Breast epithelium (tissue), 4 donors: ENCODE results near the gene APCDD1. TPM values are rescaled to one million over a fixed set of nuclear protein-coding genes. Genes with fewer than 3 reads are reported as not detected.
A peak's percentile ranks its signal among the peaks of the same experiment; 100 is the strongest.

ENCODE experiments used
- DNase-seq, 2 donors: peaks; one replicate each; pipeline ENCODE4 v3.0.0-alpha.2; 2019; ENCODE audit warnings: low spot score in 2 of 2
- H3K27ac ChIP-seq, 2 donors: fragments of 200-600 bp; sonication (generic) in 1 of 2; one replicate each; pipeline ENCODE4 v1.5.1; 2016 to 2019; ENCODE audit warnings: mild to moderate bottlenecking in 1 of 2
- H3K27me3 ChIP-seq, 2 donors: fragments of 200-600 bp; sonication (generic) in 1 of 2; one replicate each; pipeline versions ENCODE4 v1.5.1 to v1.6.0; 2017 to 2019; ENCODE audit warnings: control low read depth in 1 of 2, mild to moderate bottlenecking in 1 of 2
- H3K36me3 ChIP-seq: fragments of 200-600 bp; one replicate; pipeline ENCODE4 v1.5.1; 2019
- H3K4me1 ChIP-seq, 2 donors: fragments of 200-600 bp; sonication (generic); one replicate each; pipeline ENCODE4 v1.5.1; 2016 to 2019; ENCODE audit warnings: control low read depth in 1 of 2
- H3K4me3 ChIP-seq, 3 donors: fragments of 200-600 bp; sonication (generic); 1 replicate in 2 of 3; 2 replicates in 1 of 3; pipeline ENCODE4 v1.5.1; 2016 to 2019; ENCODE audit warnings: mild to moderate bottlenecking in 3 of 3, moderate library complexity in 2 of 3
- H3K9me3 ChIP-seq, 2 donors: fragments of 200-600 bp; sonication (generic) in 1 of 2; one replicate each; pipeline ENCODE4 v1.5.1; 2016 to 2019; ENCODE audit warnings: control low read depth in 1 of 2
- POLR2A ChIP-seq: fragments of 450-650 bp; IDR thresholded peaks from one replicate; pipeline ENCODE4 v1.6.1; 2016; ENCODE audit warnings: antibody characterized with exemption, mild to moderate bottlenecking, moderate library complexity
- POLR2AphosphoS5 ChIP-seq, 3 donors: sonication (generic); formaldehyde crosslinking; IDR thresholded peaks; one replicate each; pipeline ENCODE4 v1.6.1; 2017; ENCODE audit warnings: antibody characterized with exemption in 3 of 3
- intact Hi-C: fragments of 100-400 bp; cut with DNase I; formaldehyde crosslinking; loops from one replicate; pipeline ENCODE4 v1.15.1; 2023; ENCODE audit warnings: low total_unique reads
- total RNA-seq, 3 donors: library from RNA; depleted of rRNA; stranded (reverse); fragments of >200 nt; gene quantifications; one replicate each; pipeline ENCODE4 v1.1.0, GENCODE V29; 2016
- TF ChIP-seq, protein P1 (sequence below), 3 donors: fragments of 450-650 bp; IDR thresholded peaks; one replicate each; pipeline ENCODE4 v1.5.1; 2016 to 2017; ENCODE audit warnings: antibody characterized with exemption in 3 of 3, mild to moderate bottlenecking in 3 of 3, moderate library complexity in 3 of 3

The APCDD1 gene
- total RNA-seq, 3 donors from 2014 or later, result 34.1 to 275 (median 38.8) TPM

GRCh38 chr18:10524507-10525370 is 70.3 kb downstream of the APCDD1 start:
- Histone ChIP-seq H3K9me3 (no peaks in the 10 kb centered on the region), H3K36me3 (no peaks in the 10 kb centered on the region), H3K4me3 (peak overlapping the region in 2 of 3 donors; percentile 87 to 98), H3K27me3 (no peaks in the 10 kb centered on the region), H3K4me1 (no peaks in the 10 kb centered on the region), H3K27ac (peak overlapping the region; percentile 94 to 95)
- TF ChIP-seq POLR2A (no peak), POLR2AphosphoS5 (IDR thresholded peaks at IDR 0.05) (no peak)
- TF ChIP-seq, protein P1, sequence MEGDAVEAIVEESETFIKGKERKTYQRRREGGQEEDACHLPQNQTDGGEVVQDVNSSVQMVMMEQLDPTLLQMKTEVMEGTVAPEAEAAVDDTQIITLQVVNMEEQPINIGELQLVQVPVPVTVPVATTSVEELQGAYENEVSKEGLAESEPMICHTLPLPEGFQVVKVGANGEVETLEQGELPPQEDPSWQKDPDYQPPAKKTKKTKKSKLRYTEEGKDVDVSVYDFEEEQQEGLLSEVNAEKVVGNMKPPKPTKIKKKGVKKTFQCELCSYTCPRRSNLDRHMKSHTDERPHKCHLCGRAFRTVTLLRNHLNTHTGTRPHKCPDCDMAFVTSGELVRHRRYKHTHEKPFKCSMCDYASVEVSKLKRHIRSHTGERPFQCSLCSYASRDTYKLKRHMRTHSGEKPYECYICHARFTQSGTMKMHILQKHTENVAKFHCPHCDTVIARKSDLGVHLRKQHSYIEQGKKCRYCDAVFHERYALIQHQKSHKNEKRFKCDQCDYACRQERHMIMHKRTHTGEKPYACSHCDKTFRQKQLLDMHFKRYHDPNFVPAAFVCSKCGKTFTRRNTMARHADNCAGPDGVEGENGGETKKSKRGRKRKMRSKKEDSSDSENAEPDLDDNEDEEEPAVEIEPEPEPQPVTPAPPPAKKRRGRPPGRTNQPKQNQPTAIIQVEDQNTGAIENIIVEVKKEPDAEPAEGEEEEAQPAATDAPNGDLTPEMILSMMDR (IDR thresholded peaks at IDR 0.05), result no peak
- intact Hi-C loops, result no loop called here
- DNase-seq, result no peak

DNA sequence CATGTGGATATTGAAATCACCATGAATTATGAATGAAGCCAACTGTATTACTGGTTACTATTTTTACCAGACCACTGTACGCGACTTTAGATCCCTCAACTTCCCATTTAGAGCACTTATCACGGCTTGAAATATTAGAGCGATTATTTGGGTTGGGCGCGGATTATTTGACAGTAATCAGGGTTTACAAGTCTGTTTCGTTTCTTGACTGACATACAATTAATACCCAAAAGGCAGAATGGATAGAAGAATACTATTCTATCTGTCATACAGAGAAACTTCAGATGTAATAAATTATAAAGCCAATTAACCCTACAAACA is 70.9 kb downstream of the APCDD1 start:
- no peak for DNase-seq
- Histone ChIP-seq H3K4me3 (peak overlapping the region; percentile 87 to 99 (median 98)), H3K27me3 (no peaks in the 10 kb centered on the region), H3K27ac (peak overlapping the region; percentile 94 to 95), H3K9me3 (no peaks in the 10 kb centered on the region), H3K36me3 (no peaks in the 10 kb centered on the region), H3K4me1 (no peaks in the 10 kb centered on the region)
- intact Hi-C loops, result no loop called here
- TF ChIP-seq, protein P1 (IDR thresholded peaks at IDR 0.05), result no peak
- no peak for TF ChIP-seq POLR2AphosphoS5 (IDR thresholded peaks at IDR 0.05)
- TF ChIP-seq POLR2A, result no peak

DNA sequence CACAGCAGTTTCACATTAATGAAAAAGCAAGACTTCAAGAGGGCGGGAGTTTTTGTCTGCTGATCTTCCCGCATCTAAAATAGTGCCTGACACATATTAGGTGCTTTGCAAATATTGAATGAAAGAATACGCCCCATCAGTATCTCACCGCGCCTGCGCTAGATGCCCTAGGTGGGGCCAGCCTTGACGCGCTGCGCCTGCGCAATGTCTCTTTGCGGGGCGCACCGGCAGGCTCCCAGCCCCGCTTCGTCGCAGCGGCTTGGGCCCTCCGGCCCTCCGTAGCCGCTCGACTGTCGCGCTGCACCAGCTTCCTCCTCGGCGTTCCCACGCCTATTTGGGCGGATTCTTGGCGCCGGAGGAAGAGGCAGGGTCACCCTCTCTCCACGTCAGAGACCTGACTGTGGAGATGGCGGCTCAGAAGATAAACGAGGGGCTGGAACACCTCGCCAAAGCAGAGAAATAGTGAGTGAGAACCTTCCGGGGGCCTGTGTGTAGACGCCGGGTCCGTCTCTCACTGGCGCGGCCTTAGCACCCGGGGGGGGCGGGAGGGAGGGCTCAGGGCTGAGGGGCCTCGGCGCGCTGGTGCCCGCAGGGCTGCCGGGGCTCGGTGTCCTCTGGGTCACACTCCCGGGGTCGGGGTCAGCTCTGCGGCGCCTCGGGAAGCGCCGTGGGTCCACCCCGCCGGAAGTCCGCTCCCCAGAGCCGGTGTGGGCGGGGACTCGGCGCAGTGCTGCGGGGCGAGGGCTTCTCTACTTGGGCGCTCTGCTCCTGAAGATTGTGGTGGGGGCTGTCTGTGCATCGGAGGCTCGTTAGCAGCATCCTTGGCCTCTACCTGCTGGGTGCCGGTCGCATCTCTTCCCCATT is 71.5 kb downstream of the APCDD1 start, which contains the start of gene NAPG:
TSS of gene NAPG (plus strand) at position 331 of the 864 bp plus-strand sequence. CDS start at position 407, 76 bp downstream.
- Histone ChIP-seq H3K36me3 (no peaks in the 10 kb centered on the region), H3K4me3 (peak within 1 kb of the TSS; percentile 87 to 99 (median 98)), H3K27ac (peak within 1 kb of the TSS; percentile 94 to 95), H3K4me1 (no peaks in the 10 kb centered on the region), H3K9me3 (no peaks in the 10 kb centered on the region), H3K27me3 (no peaks in the 10 kb centered on the region)
- TF ChIP-seq POLR2AphosphoS5 (IDR thresholded peaks at IDR 0.05), result peak; percentile 78 to 91 (median 85)
- TF ChIP-seq, protein P1 (IDR thresholded peaks at IDR 0.05), result no peak
- intact Hi-C loops, result no loop called here
- DNase-seq, result peak; percentile 80 to 82

- TF ChIP-seq POLR2A (no peak), POLR2AphosphoS5 (IDR thresholded peaks at IDR 0.05) (no peak)
- TF ChIP-seq, protein P1 (IDR thresholded peaks at IDR 0.05), result no peak
- Histone ChIP-seq H3K27me3 (no peaks in the 10 kb centered on the region), H3K9me3 (no peaks in the 10 kb centered on the region), H3K4me1 (no peaks in the 10 kb centered on the region), H3K36me3 (no peaks in the 10 kb centered on the region), H3K27ac (peak overlapping the region; percentile 94 to 95), H3K4me3 (peak overlapping the region; percentile 87 to 99 (median 98))
- DNase-seq, result no peak
- intact Hi-C loops, result no loop called here
Observed at GRCh38 chr18:10526561-10526949, 72.1 kb downstream of the APCDD1 start.
